ENCODE measurements around the gene GADD45B. TPM values are rescaled to one million over a fixed set of nuclear protein-coding genes. Genes with fewer than 3 reads are reported as not detected.

GADD45B gene
- total RNA-seq, 2 donors from 2014 or later, result 16.5 to 23.6 TPM

GRCh38 chr19:2446381-2446780 is 29.5 kb upstream of the GADD45B start:
- H3K36me3 Mint-ChIP-seq (ENCODE audit: low read depth), result peaks cover 24% of the 10 kb centered on the region
- Histone ChIP-seq H3K9me3 (ENCODE audit: control insufficient read depth, low read length) (no peaks in the 10 kb centered on the region), H3K4me3 (ENCODE audit: low read length) (no peak overlapping the region), H3K36me3 (ENCODE audit: control insufficient read depth, insufficient read depth, low read length) (peaks cover 23% of the 10 kb centered on the region), H3K27ac (ENCODE audit: low read depth, low read length) (peak overlapping the region; percentile 44), H3K4me1 (ENCODE audit: control insufficient read depth, insufficient read depth, low read length) (no peaks in the 10 kb centered on the region), H3K27me3 (ENCODE audit: control insufficient read depth, insufficient read depth, low read length, poor library complexity, severe bottlenecking) (no peaks in the 10 kb centered on the region), H3K9ac (ENCODE audit: extremely low read depth, low read length, poor library complexity, severe bottlenecking) (no peak overlapping the region)
- 94 to 96% methylated on average over 12 to 19 of the region's 19 CpGs for whole genome bisulfite sequencing, 2 experiments (ENCODE audit: insufficient coverage in 1 of 2, insufficient read length in 1 of 2)
- TF ChIP-seq CTCF (conservative IDR thresholded peaks at IDR 0.05), result no peak
- H3K27me3 Mint-ChIP-seq (ENCODE audit: insufficient read depth), result no peaks in the 10 kb centered on the region
- DNase-seq, result no peak
- peak overlapping the region; percentile 55 for H3K27ac Mint-ChIP-seq
- peaks cover 2% of the 10 kb centered on the region for H3K4me1 Mint-ChIP-seq
- H3K9me3 Mint-ChIP-seq, result no peaks in the 10 kb centered on the region
- no peak overlapping the region for H3K4me3 Mint-ChIP-seq

GRCh38 chr19:2449019-2449418 is 26.9 kb upstream of the GADD45B start:
- H3K4me3 Mint-ChIP-seq, result no peak overlapping the region
- H3K9me3 Mint-ChIP-seq, result no peaks in the 10 kb centered on the region
- Histone ChIP-seq H3K27me3 (ENCODE audit: control insufficient read depth, insufficient read depth, low read length, poor library complexity, severe bottlenecking) (no peaks in the 10 kb centered on the region), H3K27ac (ENCODE audit: low read depth, low read length) (no peak overlapping the region), H3K9ac (ENCODE audit: extremely low read depth, low read length, poor library complexity, severe bottlenecking) (no peak overlapping the region), H3K4me3 (ENCODE audit: low read length) (no peak overlapping the region), H3K36me3 (ENCODE audit: control insufficient read depth, insufficient read depth, low read length) (peaks cover 26% of the 10 kb centered on the region), H3K9me3 (ENCODE audit: control insufficient read depth, low read length) (no peaks in the 10 kb centered on the region), H3K4me1 (ENCODE audit: control insufficient read depth, insufficient read depth, low read length) (no peaks in the 10 kb centered on the region)
- WGBS, 2 experiments (ENCODE audit: insufficient coverage in 1 of 2, insufficient read length in 1 of 2), result 94 to 95% methylated on average over 11 of the region's 11 CpGs
- H3K27ac Mint-ChIP-seq, result no peak overlapping the region
- H3K4me1 Mint-ChIP-seq, result peaks cover 2% of the 10 kb centered on the region
- H3K27me3 Mint-ChIP-seq (ENCODE audit: insufficient read depth), result no peaks in the 10 kb centered on the region
- no peak for TF ChIP-seq CTCF (conservative IDR thresholded peaks at IDR 0.05)
- DNase-seq, result no peak
- peaks cover 15% of the 10 kb centered on the region for H3K36me3 Mint-ChIP-seq (ENCODE audit: low read depth)

- no peak for DNase-seq
- no peaks in the 10 kb centered on the region for H3K27me3 Mint-ChIP-seq (ENCODE audit: insufficient read depth)
- peaks cover 22% of the 10 kb centered on the region for H3K36me3 ChIP-seq (ENCODE audit: control insufficient read depth, insufficient read depth, low read length)
Observed at GRCh38 chr19:2451138-2451537, 24.8 kb upstream of the GADD45B start.

More at GRCh38 chr19:2451138-2451537, 24.8 kb upstream of the GADD45B start:
- Histone ChIP-seq H3K9me3 (ENCODE audit: control insufficient read depth, low read length) (no peaks in the 10 kb centered on the region), H3K27ac (ENCODE audit: low read depth, low read length) (no peak overlapping the region), H3K9ac (ENCODE audit: extremely low read depth, low read length, poor library complexity, severe bottlenecking) (no peak overlapping the region), H3K4me1 (ENCODE audit: control insufficient read depth, insufficient read depth, low read length) (no peaks in the 10 kb centered on the region), H3K27me3 (ENCODE audit: control insufficient read depth, insufficient read depth, low read length, poor library complexity, severe bottlenecking) (no peaks in the 10 kb centered on the region), H3K4me3 (ENCODE audit: low read length) (no peak overlapping the region)
- Mint-ChIP-seq H3K36me3 (ENCODE audit: low read depth) (peaks cover 12% of the 10 kb centered on the region), H3K4me1 (peaks cover 10% of the 10 kb centered on the region), H3K9me3 (no peaks in the 10 kb centered on the region), H3K4me3 (no peak overlapping the region), H3K27ac (no peak overlapping the region)
- WGBS, 2 experiments (ENCODE audit: insufficient coverage in 1 of 2, insufficient read length in 1 of 2), result 97% methylated on average over 7 of the region's 7 CpGs
- TF ChIP-seq CTCF (conservative IDR thresholded peaks at IDR 0.05), result no peak
